Activated CD4-positive, alpha-beta memory T cell treated with anti-CD3 and anti-CD28 coated beads for 36 hours (primary cell): Measurements from ENCODE around the gene ADAMTS5. TPM values are rescaled to one million over a fixed set of nuclear protein-coding genes. Genes with fewer than 3 reads are reported as not detected.

Source experiments
- CTCF ChIA-PET: fragments of 350-600 bp; sonication (Branson Sonifier 250); formaldehyde crosslinking; loops from one replicate; lab custom pipeline; 2021; ENCODE audit warnings: antibody characterized with exemption, inconsistent platforms; lab: Charles Lee
- POLR2A ChIA-PET: fragments of 350-600 bp; sonication (Branson Sonifier 250); formaldehyde crosslinking; loops from one replicate; lab custom pipeline; 2021; ENCODE audit warnings: antibody characterized with exemption; lab: Charles Lee
- DNase-seq: peaks from one replicate; pipeline ENCODE4 v3.0.0-alpha.2; 2020
- H3K27ac Mint-ChIP-seq: one replicate; pipeline ENCODE4 v1.8.0; 2021; ENCODE audit warnings: mixed read lengths
- H3K27me3 Mint-ChIP-seq: one replicate; pipeline ENCODE4 v1.8.0; 2021; ENCODE audit warnings: mixed read lengths
- H3K36me3 Mint-ChIP-seq: one replicate; pipeline ENCODE4 v1.8.0; 2021; ENCODE audit warnings: mixed read lengths
- H3K4me1 Mint-ChIP-seq: one replicate; pipeline ENCODE4 v1.8.0; 2021; ENCODE audit warnings: low read depth, mixed read lengths
- H3K4me3 Mint-ChIP-seq: one replicate; pipeline ENCODE4 v1.8.0; 2021; ENCODE audit warnings: mild to moderate bottlenecking, mixed read lengths
- H3K9me3 Mint-ChIP-seq: one replicate; pipeline ENCODE4 v1.8.0; 2021; ENCODE audit warnings: mixed read lengths
- intact Hi-C: fragments of 100-400 bp; cut with micrococcal nuclease; formaldehyde crosslinking; loops from one replicate; pipeline ENCODE4 v1.15.1; 2023
- total RNA-seq, 2 experiments: library from RNA; stranded (reverse); gene quantifications; one replicate each; pipeline ENCODE4 v1.2.3, GENCODE V29; 2021

The ADAMTS5 gene
- total RNA-seq, 2 experiments from 2014 or later, result not detected

GRCh38 chr21:26964170-26964778 lies 2.6 kb downstream of the ADAMTS5 start:
- intact Hi-C loops, result no loop called here
- H3K27me3 Mint-ChIP-seq, result peaks cover 29% of the 10 kb centered on the region
- POLR2A ChIA-PET, result no interaction called here
- no peak overlapping the region for H3K4me3 Mint-ChIP-seq
- H3K27ac Mint-ChIP-seq, result no peak overlapping the region
- no peaks in the 10 kb centered on the region for H3K36me3 Mint-ChIP-seq
- H3K9me3 Mint-ChIP-seq, result no peaks in the 10 kb centered on the region
- CTCF ChIA-PET, result no interaction called here
- peaks cover 3% of the 10 kb centered on the region for H3K4me1 Mint-ChIP-seq
- DNase-seq, result no peak

GRCh38 chr21:26962621-26963181 lies 4.2 kb downstream of the ADAMTS5 start:
- no peak for DNase-seq
- Mint-ChIP-seq H3K27me3 (peaks cover 21% of the 10 kb centered on the region), H3K4me1 (peaks cover 3% of the 10 kb centered on the region), H3K27ac (no peak overlapping the region), H3K36me3 (no peaks in the 10 kb centered on the region), H3K9me3 (no peaks in the 10 kb centered on the region), H3K4me3 (no peak overlapping the region)
- intact Hi-C loops, result no loop called here
- CTCF ChIA-PET, result no interaction called here
- POLR2A ChIA-PET, result no interaction called here

- ChIA-PET CTCF (no interaction called here), POLR2A (no interaction called here)
- Mint-ChIP-seq H3K4me1 (no peaks in the 10 kb centered on the region), H3K36me3 (no peaks in the 10 kb centered on the region), H3K27ac (no peak overlapping the region), H3K27me3 (peaks cover 12% of the 10 kb centered on the region), H3K9me3 (no peaks in the 10 kb centered on the region), H3K4me3 (no peak overlapping the region)
- no peak for DNase-seq
- intact Hi-C loops, result no loop called here
Observed at GRCh38 chr21:26961698-26962097, 5.2 kb downstream of the ADAMTS5 start.

- POLR2A ChIA-PET, result no interaction called here
- CTCF ChIA-PET, result no interaction called here
- Mint-ChIP-seq H3K4me3 (no peak overlapping the region), H3K9me3 (no peaks in the 10 kb centered on the region), H3K27ac (no peak overlapping the region), H3K4me1 (no peaks in the 10 kb centered on the region), H3K36me3 (no peaks in the 10 kb centered on the region), H3K27me3 (peaks cover 2% of the 10 kb centered on the region)
- intact Hi-C loops, result no loop called here
- no peak for DNase-seq
Observed at GRCh38 chr21:26958788-26959187, 8.1 kb downstream of the ADAMTS5 start.

DNA sequence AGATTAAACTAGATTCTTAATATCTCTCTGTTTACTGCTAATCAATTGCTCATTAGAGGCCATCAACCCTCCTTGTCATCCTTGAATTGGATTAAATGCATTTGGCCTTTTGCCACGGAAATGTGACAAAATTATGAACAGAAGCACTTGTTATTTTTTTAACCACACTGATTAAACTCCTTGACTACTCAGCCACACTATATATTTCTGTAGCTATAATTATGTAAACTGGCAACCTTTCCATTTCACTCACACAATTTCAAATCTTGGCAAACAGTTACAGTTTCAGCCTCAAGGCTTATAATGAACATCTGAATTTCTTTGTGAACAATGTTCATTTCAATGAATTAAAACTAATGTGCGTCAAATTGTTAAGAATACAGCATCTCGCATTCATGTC lies 10.1 kb downstream of the ADAMTS5 start:
- CTCF ChIA-PET, result no interaction called here
- Mint-ChIP-seq H3K27me3 (no peaks in the 10 kb centered on the region), H3K36me3 (no peaks in the 10 kb centered on the region), H3K4me3 (no peak overlapping the region), H3K9me3 (no peaks in the 10 kb centered on the region), H3K4me1 (no peaks in the 10 kb centered on the region), H3K27ac (no peak overlapping the region)
- POLR2A ChIA-PET, result no interaction called here
- intact Hi-C loops, result no loop called here
- no peak for DNase-seq

GRCh38 chr21:26956216-26956615 lies 10.7 kb downstream of the ADAMTS5 start:
- Mint-ChIP-seq H3K27me3 (no peaks in the 10 kb centered on the region), H3K36me3 (no peaks in the 10 kb centered on the region), H3K9me3 (no peaks in the 10 kb centered on the region), H3K27ac (no peak overlapping the region), H3K4me3 (no peak overlapping the region), H3K4me1 (no peaks in the 10 kb centered on the region)
- ChIA-PET CTCF (no interaction called here), POLR2A (no interaction called here)
- DNase-seq, result no peak
- intact Hi-C loops, result no loop called here

- intact Hi-C loops, result no loop called here
- CTCF ChIA-PET, result no interaction called here
- Mint-ChIP-seq H3K27ac (no peak overlapping the region), H3K36me3 (no peaks in the 10 kb centered on the region), H3K4me1 (no peaks in the 10 kb centered on the region), H3K9me3 (no peaks in the 10 kb centered on the region), H3K4me3 (no peak overlapping the region), H3K27me3 (no peaks in the 10 kb centered on the region)
- DNase-seq, result no peak
- POLR2A ChIA-PET, result no interaction called here
Observed at GRCh38 chr21:26954662-26955121, 12.2 kb downstream of the ADAMTS5 start.

GRCh38 chr21:26952374-26953066 lies 14.4 kb downstream of the ADAMTS5 start:
- intact Hi-C loops, result no loop called here
- POLR2A ChIA-PET, result no interaction called here
- Mint-ChIP-seq H3K4me1 (no peaks in the 10 kb centered on the region), H3K9me3 (no peaks in the 10 kb centered on the region), H3K27ac (no peak overlapping the region), H3K4me3 (no peak overlapping the region), H3K27me3 (no peaks in the 10 kb centered on the region), H3K36me3 (no peaks in the 10 kb centered on the region)
- CTCF ChIA-PET, result no interaction called here
- DNase-seq, result no peak

DNA sequence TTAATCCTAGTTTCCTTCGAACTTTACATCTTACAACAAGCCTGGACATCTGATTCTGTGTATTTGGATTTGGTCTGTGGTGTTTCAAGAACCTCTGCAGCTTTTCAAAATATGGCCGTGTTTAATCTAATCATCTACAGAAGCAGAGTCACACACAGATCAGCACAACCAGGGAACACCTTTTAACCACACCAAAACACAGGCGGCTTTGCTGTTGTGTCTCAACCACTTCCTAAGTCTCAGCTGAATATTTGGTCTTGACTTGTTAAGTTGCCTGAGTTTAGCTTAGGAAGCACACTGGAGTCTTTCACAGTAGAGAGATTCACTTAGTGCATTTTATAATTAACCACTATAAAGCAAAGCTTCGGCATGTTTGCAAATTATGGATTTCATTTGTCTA lies 17.1 kb downstream of the ADAMTS5 start:
- ChIA-PET POLR2A (no interaction called here), CTCF (no interaction called here)
- no peaks in the 10 kb centered on the region for H3K4me1 Mint-ChIP-seq
- H3K27me3 Mint-ChIP-seq, result no peaks in the 10 kb centered on the region
- DNase-seq, result no peak
- no peaks in the 10 kb centered on the region for H3K9me3 Mint-ChIP-seq
- intact Hi-C loops, result no loop called here
- H3K27ac Mint-ChIP-seq, result no peak overlapping the region
- no peak overlapping the region for H3K4me3 Mint-ChIP-seq
- H3K36me3 Mint-ChIP-seq, result no peaks in the 10 kb centered on the region

DNA sequence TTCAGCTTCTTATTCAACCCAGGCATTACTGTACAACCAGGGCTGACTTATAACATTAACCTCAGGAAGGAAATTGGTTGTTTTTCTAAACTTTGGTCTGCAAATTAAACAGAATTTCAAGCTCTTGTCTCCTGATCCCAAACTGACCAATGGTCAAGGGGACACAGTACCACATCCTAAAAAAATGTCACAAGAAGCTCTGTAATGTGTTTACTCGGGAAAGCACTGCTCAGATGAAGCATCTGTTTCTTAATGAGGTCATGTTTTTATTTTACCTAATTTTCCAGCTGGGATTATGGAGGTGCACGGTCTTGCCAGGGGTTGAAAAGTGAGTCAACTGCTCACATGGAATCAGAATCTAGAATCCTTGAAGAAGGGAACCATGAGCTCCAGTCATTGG lies 18.7 kb downstream of the ADAMTS5 start:
- POLR2A ChIA-PET, result no interaction called here
- H3K27ac Mint-ChIP-seq, result no peak overlapping the region

GRCh38 chr21:26946744-26947446 lies 20.0 kb downstream of the ADAMTS5 start:
- intact Hi-C loops, result no loop called here
- H3K9me3 Mint-ChIP-seq, result no peaks in the 10 kb centered on the region
- CTCF ChIA-PET, result no interaction called here
- no peaks in the 10 kb centered on the region for H3K36me3 Mint-ChIP-seq
- no peak overlapping the region for H3K4me3 Mint-ChIP-seq
- POLR2A ChIA-PET, result no interaction called here
- H3K27ac Mint-ChIP-seq, result no peak overlapping the region
- no peak for DNase-seq
- H3K4me1 Mint-ChIP-seq, result no peaks in the 10 kb centered on the region
- peaks cover 3% of the 10 kb centered on the region for H3K27me3 Mint-ChIP-seq

More for the DNA sequence above, 18.7 kb downstream of the ADAMTS5 start:
- intact Hi-C loops, result no loop called here
- H3K27me3 Mint-ChIP-seq, result peaks cover under 1% of the 10 kb centered on the region
- no peak overlapping the region for H3K4me3 Mint-ChIP-seq
- CTCF ChIA-PET, result no interaction called here
- no peaks in the 10 kb centered on the region for H3K36me3 Mint-ChIP-seq
- H3K4me1 Mint-ChIP-seq, result no peaks in the 10 kb centered on the region
- DNase-seq, result no peak
- no peaks in the 10 kb centered on the region for H3K9me3 Mint-ChIP-seq

DNA sequence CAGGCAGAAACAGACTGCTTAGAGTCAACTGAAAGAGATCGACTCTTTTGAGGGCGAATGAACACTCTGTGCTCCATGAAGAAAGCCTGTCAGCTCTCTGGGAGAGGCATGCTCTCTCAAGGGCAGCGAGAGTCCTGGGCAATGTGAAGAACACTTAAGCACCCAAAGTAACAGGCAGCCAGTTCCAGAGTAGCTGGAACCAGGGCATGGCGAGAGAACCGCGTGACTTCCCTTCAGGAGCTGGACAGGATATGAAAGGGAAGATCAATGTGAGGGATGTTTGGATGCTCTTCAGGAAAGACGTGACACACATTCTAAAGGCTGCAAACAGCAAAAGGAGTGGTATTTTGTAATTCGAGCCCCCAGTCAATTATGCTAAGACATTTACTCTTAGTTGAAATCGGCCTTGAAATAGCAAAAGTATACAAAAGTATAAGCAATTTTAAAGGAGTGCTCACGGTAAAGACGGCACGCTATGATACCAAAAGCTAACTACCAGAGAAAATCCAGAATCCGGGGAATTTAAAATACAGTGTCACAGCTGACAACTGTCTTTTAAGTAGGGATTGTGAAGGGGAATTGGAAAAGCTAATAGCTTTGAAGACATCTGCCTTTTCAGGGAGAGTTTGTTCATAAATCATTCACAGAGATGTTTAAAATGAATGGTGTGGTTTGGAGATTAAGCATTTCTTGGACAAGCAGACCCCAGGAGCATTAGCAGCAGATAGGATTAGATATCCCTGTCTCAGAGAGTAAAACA lies 20.8 kb downstream of the ADAMTS5 start:
- intact Hi-C loops, result no loop called here
- CTCF ChIA-PET, result no interaction called here
- Mint-ChIP-seq H3K4me1 (no peaks in the 10 kb centered on the region), H3K36me3 (no peaks in the 10 kb centered on the region), H3K27me3 (peaks cover 3% of the 10 kb centered on the region), H3K9me3 (no peaks in the 10 kb centered on the region), H3K27ac (no peak overlapping the region), H3K4me3 (no peak overlapping the region)
- POLR2A ChIA-PET, result no interaction called here
- no peak for DNase-seq
